ENCODE measurements around the gene CLEC4E.
"Not testable (repeated sequence)": the region's sequence is repeated elsewhere in the genome, so short reads cannot be mapped to it uniquely, and the experiment has no call there.

DNA sequence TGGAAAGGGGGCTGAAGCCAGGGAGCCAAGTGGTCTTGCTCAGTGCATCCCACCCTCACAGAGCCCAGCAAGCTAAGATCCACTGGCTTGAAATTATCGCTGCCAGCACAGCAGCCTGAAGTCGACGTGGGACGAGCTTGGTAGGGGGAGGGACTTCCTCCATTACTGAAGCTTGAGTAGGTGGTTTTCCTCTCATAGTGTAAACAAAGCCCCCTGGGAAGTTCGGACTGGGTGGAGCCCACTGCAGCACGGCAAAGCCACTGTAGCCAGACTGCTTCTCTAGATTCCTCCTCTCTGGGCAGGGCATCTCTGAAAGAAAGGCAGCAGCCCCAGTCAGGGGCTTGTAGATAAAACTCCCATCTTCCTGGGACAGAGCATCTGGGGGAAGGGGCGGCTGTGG lies 44.6 kb downstream of the CLEC4E start:
- TF ChIP-seq, protein P1, sequence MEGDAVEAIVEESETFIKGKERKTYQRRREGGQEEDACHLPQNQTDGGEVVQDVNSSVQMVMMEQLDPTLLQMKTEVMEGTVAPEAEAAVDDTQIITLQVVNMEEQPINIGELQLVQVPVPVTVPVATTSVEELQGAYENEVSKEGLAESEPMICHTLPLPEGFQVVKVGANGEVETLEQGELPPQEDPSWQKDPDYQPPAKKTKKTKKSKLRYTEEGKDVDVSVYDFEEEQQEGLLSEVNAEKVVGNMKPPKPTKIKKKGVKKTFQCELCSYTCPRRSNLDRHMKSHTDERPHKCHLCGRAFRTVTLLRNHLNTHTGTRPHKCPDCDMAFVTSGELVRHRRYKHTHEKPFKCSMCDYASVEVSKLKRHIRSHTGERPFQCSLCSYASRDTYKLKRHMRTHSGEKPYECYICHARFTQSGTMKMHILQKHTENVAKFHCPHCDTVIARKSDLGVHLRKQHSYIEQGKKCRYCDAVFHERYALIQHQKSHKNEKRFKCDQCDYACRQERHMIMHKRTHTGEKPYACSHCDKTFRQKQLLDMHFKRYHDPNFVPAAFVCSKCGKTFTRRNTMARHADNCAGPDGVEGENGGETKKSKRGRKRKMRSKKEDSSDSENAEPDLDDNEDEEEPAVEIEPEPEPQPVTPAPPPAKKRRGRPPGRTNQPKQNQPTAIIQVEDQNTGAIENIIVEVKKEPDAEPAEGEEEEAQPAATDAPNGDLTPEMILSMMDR (IDR thresholded peaks at IDR 0.05) = not testable (repeated sequence)
- not testable (repeated sequence) for TF ChIP-seq POLR2A (IDR thresholded peaks at IDR 0.05)
